ENCODE measurements around the gene RBPJ.
"Not testable (repeated sequence)": the region's sequence is repeated elsewhere in the genome, so short reads cannot be mapped to it uniquely, and the experiment has no call there.

The RBPJ gene

DNA sequence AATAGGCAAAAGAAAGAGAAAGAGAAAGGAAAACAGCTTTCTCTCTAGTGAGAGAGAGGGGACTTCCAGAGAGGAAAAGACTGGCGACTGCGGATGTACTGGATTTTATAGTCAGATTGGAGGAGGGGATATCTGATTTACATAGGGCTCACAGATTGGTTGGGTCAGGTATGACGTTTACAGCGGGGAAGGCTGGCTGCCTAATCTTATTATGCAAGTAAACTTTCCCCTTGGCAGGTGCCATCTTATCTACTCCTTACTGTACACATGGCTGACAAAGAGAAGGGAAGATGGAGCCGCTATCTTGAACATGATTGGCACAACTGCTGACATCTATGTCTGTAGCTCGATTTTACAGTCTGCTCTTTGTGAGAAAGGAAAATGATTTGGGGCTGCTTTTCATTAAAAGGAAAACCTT is 25.4 kb downstream of the RBPJ start:
- no peak for DNase-seq (ENCODE audit: low read depth)
- no peak overlapping the region for H3K4me3 ChIP-seq (ENCODE audit: control insufficient read depth, low read depth, low read length)
- TF ChIP-seq, protein P1, sequence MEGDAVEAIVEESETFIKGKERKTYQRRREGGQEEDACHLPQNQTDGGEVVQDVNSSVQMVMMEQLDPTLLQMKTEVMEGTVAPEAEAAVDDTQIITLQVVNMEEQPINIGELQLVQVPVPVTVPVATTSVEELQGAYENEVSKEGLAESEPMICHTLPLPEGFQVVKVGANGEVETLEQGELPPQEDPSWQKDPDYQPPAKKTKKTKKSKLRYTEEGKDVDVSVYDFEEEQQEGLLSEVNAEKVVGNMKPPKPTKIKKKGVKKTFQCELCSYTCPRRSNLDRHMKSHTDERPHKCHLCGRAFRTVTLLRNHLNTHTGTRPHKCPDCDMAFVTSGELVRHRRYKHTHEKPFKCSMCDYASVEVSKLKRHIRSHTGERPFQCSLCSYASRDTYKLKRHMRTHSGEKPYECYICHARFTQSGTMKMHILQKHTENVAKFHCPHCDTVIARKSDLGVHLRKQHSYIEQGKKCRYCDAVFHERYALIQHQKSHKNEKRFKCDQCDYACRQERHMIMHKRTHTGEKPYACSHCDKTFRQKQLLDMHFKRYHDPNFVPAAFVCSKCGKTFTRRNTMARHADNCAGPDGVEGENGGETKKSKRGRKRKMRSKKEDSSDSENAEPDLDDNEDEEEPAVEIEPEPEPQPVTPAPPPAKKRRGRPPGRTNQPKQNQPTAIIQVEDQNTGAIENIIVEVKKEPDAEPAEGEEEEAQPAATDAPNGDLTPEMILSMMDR (IDR thresholded peaks at IDR 0.05; ENCODE audit: control insufficient read depth, insufficient read depth, low read depth, low read length, missing control alignments): no peak

DNA sequence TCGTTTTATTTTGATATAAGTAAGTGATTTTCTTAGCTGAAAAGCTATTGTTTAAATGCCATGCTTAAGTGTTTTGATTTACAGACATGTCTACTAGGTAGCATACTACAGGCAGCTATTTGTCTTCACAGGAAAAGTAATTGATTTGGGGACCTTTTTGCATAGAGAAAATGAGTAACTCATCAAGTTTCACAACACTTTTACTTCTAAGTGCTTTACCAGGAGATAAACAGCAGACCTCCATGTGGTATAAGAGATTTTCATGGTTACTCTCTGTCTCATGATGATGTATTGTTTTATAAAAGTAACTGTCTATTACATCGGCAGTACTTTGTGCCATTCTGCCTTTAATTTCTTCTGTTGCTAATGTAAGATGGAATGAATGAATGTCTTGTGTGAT is 28.7 kb downstream of the RBPJ start:
- H3K4me3 ChIP-seq (ENCODE audit: control insufficient read depth, low read depth, low read length): no peak overlapping the region
- DNase-seq (ENCODE audit: low read depth): no peak
- TF ChIP-seq, protein P1 (IDR thresholded peaks at IDR 0.05; ENCODE audit: control insufficient read depth, insufficient read depth, low read depth, low read length, missing control alignments): no peak

DNA sequence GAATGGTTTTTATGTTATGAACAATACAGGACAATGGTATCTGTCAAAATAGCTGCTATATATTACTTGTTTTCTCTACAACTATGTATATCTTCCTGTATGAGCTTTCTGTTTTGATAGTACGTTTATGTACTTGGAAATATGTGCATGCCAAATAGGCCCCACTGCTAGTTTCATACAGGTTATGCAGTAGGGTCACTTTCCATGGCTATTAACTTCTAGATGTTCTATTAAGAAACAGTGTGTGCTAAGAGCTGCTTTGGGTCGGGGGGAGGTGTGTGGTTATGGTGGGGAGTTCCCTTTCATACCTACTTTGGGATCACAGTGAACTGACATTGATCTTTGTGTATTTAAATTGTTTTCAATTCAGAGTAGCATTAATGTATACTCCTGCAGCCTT is 30.9 kb downstream of the RBPJ start:
- H3K4me3 ChIP-seq (ENCODE audit: control insufficient read depth, low read depth, low read length): no peak overlapping the region
- TF ChIP-seq, protein P1 (IDR thresholded peaks at IDR 0.05; ENCODE audit: control insufficient read depth, insufficient read depth, low read depth, low read length, missing control alignments): no peak
- no peak for DNase-seq (ENCODE audit: low read depth)

DNA sequence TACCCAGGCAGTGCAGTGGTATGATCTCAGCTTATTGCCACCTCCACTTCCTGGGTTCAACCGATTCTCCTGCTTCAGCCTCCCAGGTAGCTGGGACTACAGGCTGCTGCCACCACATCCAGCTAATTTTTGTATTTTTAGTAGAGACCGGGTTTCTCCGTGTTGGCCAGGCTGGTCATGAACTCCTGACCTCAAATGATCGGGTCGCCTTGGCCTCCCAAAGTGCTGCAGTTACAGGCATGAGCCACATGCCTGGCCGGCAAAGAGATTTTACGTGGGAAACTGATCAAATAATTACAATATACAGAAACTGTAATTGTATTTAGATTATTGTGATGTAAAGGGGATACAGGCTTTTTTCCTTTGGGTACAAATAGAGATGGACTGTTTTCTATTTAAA is 33.7 kb downstream of the RBPJ start:
- no peak overlapping the region for H3K4me3 ChIP-seq (ENCODE audit: control insufficient read depth, low read depth, low read length)
- DNase-seq (ENCODE audit: low read depth): no peak
- TF ChIP-seq, protein P1 (IDR thresholded peaks at IDR 0.05; ENCODE audit: control insufficient read depth, insufficient read depth, low read depth, low read length, missing control alignments): no peak

DNA sequence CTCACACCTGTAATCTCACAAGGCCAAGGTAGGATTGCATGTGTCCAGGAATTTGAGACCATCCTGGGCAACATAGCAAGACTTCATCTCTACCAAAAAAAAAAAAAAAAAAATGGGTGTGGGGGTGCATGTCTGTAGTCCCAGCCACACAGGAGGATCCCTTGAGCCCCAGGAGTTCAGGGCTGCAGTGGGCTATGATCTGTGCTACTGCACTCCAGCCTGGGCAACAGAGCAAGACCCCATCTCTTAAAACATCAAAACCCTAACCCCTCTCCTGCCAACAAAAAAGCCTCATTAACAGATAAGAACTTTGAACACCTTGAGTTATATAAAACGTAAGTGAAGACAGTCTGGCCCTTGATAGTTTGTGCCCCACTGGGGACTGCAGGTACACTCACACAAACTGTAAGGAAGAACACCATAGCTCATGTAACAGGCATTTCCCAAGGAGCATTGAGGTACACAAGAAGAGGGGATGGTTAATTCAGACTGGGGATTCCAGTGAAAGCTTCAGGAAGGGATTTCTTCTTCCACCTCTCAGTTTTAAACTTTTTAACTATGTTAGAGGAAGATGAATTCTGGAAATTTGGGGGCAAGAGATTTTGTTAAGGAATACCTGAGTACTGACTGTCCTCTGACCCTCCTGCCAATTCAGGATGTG is 34.7 kb downstream of the RBPJ start:
- TF ChIP-seq, protein P1 (IDR thresholded peaks at IDR 0.05; ENCODE audit: control insufficient read depth, insufficient read depth, low read depth, low read length, missing control alignments): no peak
- DNase-seq (ENCODE audit: low read depth): no peak
- H3K4me3 ChIP-seq (ENCODE audit: control insufficient read depth, low read depth, low read length): no peak overlapping the region

DNA sequence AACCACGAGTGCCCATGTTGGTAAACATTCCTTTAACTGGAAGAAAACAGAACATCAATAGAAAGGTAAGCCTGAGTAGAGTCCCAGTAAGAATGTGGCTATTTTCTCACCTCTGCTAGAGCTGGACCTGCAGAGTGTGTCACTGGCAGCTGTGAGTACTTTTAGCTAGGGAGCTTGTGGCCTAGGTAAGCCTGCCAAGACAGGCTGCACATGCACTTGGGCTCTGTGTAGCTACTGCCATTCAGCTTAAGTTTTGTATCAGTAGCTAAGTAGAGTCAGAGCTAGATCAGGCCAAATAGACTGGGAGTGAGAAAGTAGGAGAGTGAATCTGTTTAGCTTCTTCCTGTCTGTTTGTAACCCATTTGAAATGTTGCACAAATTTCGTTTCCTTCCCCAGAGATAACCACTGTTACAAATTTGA is 35.3 kb downstream of the RBPJ start:
- no peak overlapping the region for H3K4me3 ChIP-seq (ENCODE audit: control insufficient read depth, low read depth, low read length)
- no peak for DNase-seq (ENCODE audit: low read depth)
- TF ChIP-seq, protein P1 (IDR thresholded peaks at IDR 0.05; ENCODE audit: control insufficient read depth, insufficient read depth, low read depth, low read length, missing control alignments): no peak

DNA sequence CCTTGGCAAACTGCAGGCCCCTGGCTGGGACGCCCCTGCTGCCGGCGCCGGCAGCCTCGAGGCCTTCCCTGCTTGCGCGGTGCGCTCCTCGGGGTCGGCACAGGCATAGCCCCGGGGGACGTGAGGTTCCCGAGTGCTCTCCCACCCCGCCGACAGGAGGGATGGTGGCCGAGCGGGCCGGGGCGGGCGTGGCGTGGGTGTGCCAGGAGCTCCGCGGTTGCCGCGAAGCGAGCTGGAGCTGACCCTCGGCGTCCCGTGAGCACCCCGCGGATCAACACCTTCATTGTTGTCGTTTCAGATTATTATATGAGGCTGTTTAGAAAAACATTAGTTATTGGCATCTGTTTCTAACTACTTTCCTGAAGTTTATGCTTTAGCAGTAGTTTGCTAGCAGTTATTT is 38.7 kb downstream of the RBPJ start:
- H3K4me3 ChIP-seq (ENCODE audit: control insufficient read depth, low read depth, low read length); DNase-seq (ENCODE audit: low read depth): not testable (repeated sequence)
